CD4-positive, alpha-beta memory T cell (primary cell): ENCODE results near the gene OXA1L. TPM values are rescaled to one million over a fixed set of nuclear protein-coding genes. Genes with fewer than 3 reads are reported as not detected.
A peak's percentile ranks its signal among the peaks of the same experiment; 100 is the strongest.
"Not testable (repeated sequence)": the region's sequence is repeated elsewhere in the genome, so short reads cannot be mapped to it uniquely, and the experiment has no call there.

Experiments used
- CTCF ChIA-PET: fragments of 350-600 bp; sonication (Branson Sonifier 250); formaldehyde crosslinking; loops from one replicate; lab custom pipeline; 2021; ENCODE audit warnings: inconsistent platforms; ENCODE audit not compliant: partially characterized antibody; lab: Charles Lee
- POLR2A ChIA-PET: fragments of 350-600 bp; sonication (Branson Sonifier 250); formaldehyde crosslinking; loops from one replicate; lab custom pipeline; 2021; ENCODE audit not compliant: partially characterized antibody; lab: Charles Lee
- DNase-seq, 5 donors: peaks; one replicate each; pipeline versions ENCODE4 v3.0.0 to v3.0.0-alpha.2; 2020 to 2022; ENCODE audit warnings: mixed read lengths in 1 of 5
- H3K27ac ChIP-seq: one replicate; pipeline ENCODE4 v1.7.0; 2013; ENCODE audit warnings: low read depth, low read length
- H3K27me3 ChIP-seq: 2 replicates; pipeline ENCODE4 v1.7.0; 2013; ENCODE audit warnings: mild to moderate bottlenecking, low read length, moderate library complexity; ENCODE audit not compliant: insufficient read depth
- H3K36me3 ChIP-seq: 2 replicates; pipeline ENCODE4 v1.7.0; 2013; ENCODE audit warnings: mild to moderate bottlenecking, low read length, moderate library complexity; ENCODE audit not compliant: insufficient read depth
- H3K4me1 ChIP-seq: 2 replicates; pipeline ENCODE4 v1.7.0; 2013; ENCODE audit warnings: mild to moderate bottlenecking, low read length, moderate library complexity; ENCODE audit not compliant: insufficient read depth
- H3K4me3 ChIP-seq, 2 donors: one replicate each; pipeline ENCODE4 v1.7.0; 2013; ENCODE audit warnings: low read length in 2 of 2, mild to moderate bottlenecking in 1 of 2
- H3K9me3 ChIP-seq, 2 donors: one replicate each; pipeline ENCODE4 v1.7.0; 2013; ENCODE audit warnings: low read length in 2 of 2, control low read depth in 1 of 2; ENCODE audit not compliant: control insufficient read depth in 1 of 2
- H3K27ac Mint-ChIP-seq, 7 donors: one replicate each; pipeline ENCODE4 v1.8.0; 2020 to 2021; ENCODE audit warnings: mixed read lengths in 7 of 7, mild to moderate bottlenecking in 6 of 7, inconsistent platforms in 3 of 7, moderate library complexity in 3 of 7
- H3K27me3 Mint-ChIP-seq, 2 donors: one replicate each; pipeline ENCODE4 v1.8.0; 2020 to 2021; ENCODE audit warnings: mixed read lengths in 2 of 2
- H3K36me3 Mint-ChIP-seq, 2 donors: one replicate each; pipeline ENCODE4 v1.8.0; 2020 to 2021; ENCODE audit warnings: mixed read lengths in 2 of 2, inconsistent platforms in 1 of 2, mild to moderate bottlenecking in 1 of 2
- H3K4me1 Mint-ChIP-seq, 4 donors: one replicate each; pipeline ENCODE4 v1.8.0; 2020 to 2021; ENCODE audit warnings: mixed read lengths in 4 of 4, mild to moderate bottlenecking in 1 of 4
- H3K4me3 Mint-ChIP-seq, 8 donors: one replicate each; pipeline ENCODE4 v1.8.0; 2020 to 2021; ENCODE audit warnings: mixed read lengths in 8 of 8, mild to moderate bottlenecking in 7 of 8, moderate library complexity in 6 of 8, inconsistent platforms in 3 of 8
- H3K9me3 Mint-ChIP-seq, 8 donors: one replicate each; pipeline ENCODE4 v1.8.0; 2020 to 2021; ENCODE audit warnings: mixed read lengths in 8 of 8, mild to moderate bottlenecking in 5 of 8, inconsistent platforms in 3 of 8, moderate library complexity in 1 of 8
- intact Hi-C: fragments of 100-400 bp; cut with micrococcal nuclease; formaldehyde crosslinking; loops from one replicate; pipeline ENCODE4 v1.15.1; 2023
- polyA plus RNA-seq, 2 donors: library from polyadenylated mRNA; unstranded; fragments of 300-500 nt; fragmentation: Illumina TruSeq; gene quantifications; one replicate each; pipeline ENCODE4 v1.2.3, GENCODE V29; 2021
- total RNA-seq, 2 experiments: library from RNA; stranded (reverse); gene quantifications; one replicate each; pipeline ENCODE4 v1.2.3, GENCODE V29; 2021

The OXA1L gene
- total and polyA plus RNA-seq, 4 experiments from 2014 or later = 54.6 to 137 (median 97.5) TPM

GRCh38 chr14:22797017-22797917 lies 30.8 kb downstream of the OXA1L start:
- no peak for DNase-seq
- no peak overlapping the region for H3K4me3 ChIP-seq
- no peaks in the 10 kb centered on the region for H3K4me1 ChIP-seq
- H3K27ac ChIP-seq = no peak overlapping the region
- Mint-ChIP-seq H3K27me3 (peaks cover 39 to 40% of the 10 kb centered on the region in 2 donors), H3K4me1 (no peaks in the 10 kb centered on the region), H3K9me3 (peaks cover 0 to 3% (median 0%) of the 10 kb centered on the region in 8 donors), H3K36me3 (no peaks in the 10 kb centered on the region), H3K27ac (no peak overlapping the region), H3K4me3 (no peak overlapping the region)
- POLR2A ChIA-PET = no interaction called here
- H3K27me3 ChIP-seq = no peaks in the 10 kb centered on the region
- CTCF ChIA-PET = no interaction called here
- intact Hi-C loops = no loop called here
- H3K36me3 ChIP-seq = no peaks in the 10 kb centered on the region
- no peaks in the 10 kb centered on the region for H3K9me3 ChIP-seq

GRCh38 chr14:22798528-22798927 lies 32.0 kb downstream of the OXA1L start:
- CTCF ChIA-PET = no interaction called here

GRCh38 chr14:22800346-22800745 lies 33.9 kb downstream of the OXA1L start:
- H3K9me3 Mint-ChIP-seq = peaks cover 0 to 3% (median 0%) of the 10 kb centered on the region in 8 donors
- no peak for DNase-seq
- peaks cover 42 to 44% of the 10 kb centered on the region in 2 donors for H3K27me3 Mint-ChIP-seq
- H3K27me3 ChIP-seq = no peaks in the 10 kb centered on the region
- H3K4me1 ChIP-seq = no peaks in the 10 kb centered on the region
- H3K4me3 ChIP-seq = no peak overlapping the region
- ChIA-PET CTCF (interaction anchor here (1.0 kb wide), 1 partner anchor 12 kb away, joined by 3 read pairs; no protein-coding TSS in a partner anchor), POLR2A (no interaction called here)
- no peaks in the 10 kb centered on the region for H3K4me1 Mint-ChIP-seq
- no peaks in the 10 kb centered on the region for H3K36me3 Mint-ChIP-seq
- no peak overlapping the region for H3K4me3 Mint-ChIP-seq
- H3K36me3 ChIP-seq = no peaks in the 10 kb centered on the region
- H3K27ac Mint-ChIP-seq = no peak overlapping the region
- no peak overlapping the region for H3K27ac ChIP-seq
- H3K9me3 ChIP-seq = no peaks in the 10 kb centered on the region
- intact Hi-C loops = no loop called here

More at GRCh38 chr14:22798528-22798927, 32.0 kb downstream of the OXA1L start:
- Mint-ChIP-seq H3K27ac (peak overlapping the region in 1 of 7 donors; percentile 26), H3K9me3 (peaks cover 0 to 3% (median 0%) of the 10 kb centered on the region in 8 donors), H3K4me3 (no peak overlapping the region), H3K27me3 (peaks cover 43 to 45% of the 10 kb centered on the region in 2 donors), H3K36me3 (no peaks in the 10 kb centered on the region), H3K4me1 (no peaks in the 10 kb centered on the region)
- Histone ChIP-seq H3K9me3 (no peaks in the 10 kb centered on the region), H3K27me3 (no peaks in the 10 kb centered on the region), H3K27ac (no peak overlapping the region), H3K4me1 (no peaks in the 10 kb centered on the region), H3K36me3 (no peaks in the 10 kb centered on the region), H3K4me3 (no peak overlapping the region)
- intact Hi-C loops = no loop called here
- DNase-seq = no peak
- POLR2A ChIA-PET = no interaction called here

DNA sequence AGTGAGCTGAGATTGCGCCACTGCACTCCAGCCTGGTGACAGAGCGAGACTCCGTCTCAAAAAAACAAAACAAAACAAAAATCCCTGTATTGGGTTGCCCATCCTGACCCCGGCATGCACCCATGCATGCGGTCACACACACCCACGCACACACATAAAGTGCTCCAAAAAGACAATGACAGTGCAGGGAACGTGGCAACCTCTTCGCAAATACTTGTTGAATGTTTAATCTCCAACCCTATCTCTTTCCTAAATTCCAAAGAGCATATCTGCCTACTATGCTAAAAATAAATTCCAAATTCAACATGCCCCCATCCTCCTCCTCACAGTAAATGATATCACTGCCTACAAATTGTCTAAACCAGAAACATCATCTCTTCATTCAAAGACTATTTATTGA lies 35.2 kb downstream of the OXA1L start:
- Histone ChIP-seq H3K27ac (no peak overlapping the region), H3K9me3 (no peaks in the 10 kb centered on the region), H3K4me1 (no peaks in the 10 kb centered on the region), H3K27me3 (no peaks in the 10 kb centered on the region), H3K4me3 (no peak overlapping the region), H3K36me3 (no peaks in the 10 kb centered on the region)
- no peak overlapping the region for H3K4me3 Mint-ChIP-seq
- CTCF ChIA-PET = interaction anchor here (0.9 to 1.0 kb wide), 2 partner anchors 11 to 52 kb away, joined by 3 read pairs; no protein-coding TSS in a partner anchor
- POLR2A ChIA-PET = no interaction called here
- H3K27ac Mint-ChIP-seq = no peak overlapping the region
- no peaks in the 10 kb centered on the region for H3K9me3 Mint-ChIP-seq
- no peaks in the 10 kb centered on the region for H3K4me1 Mint-ChIP-seq
- intact Hi-C loops = no loop called here
- H3K27me3 Mint-ChIP-seq = peaks cover 39% of the 10 kb centered on the region in 2 donors
- no peak for DNase-seq
- H3K36me3 Mint-ChIP-seq = no peaks in the 10 kb centered on the region

DNA sequence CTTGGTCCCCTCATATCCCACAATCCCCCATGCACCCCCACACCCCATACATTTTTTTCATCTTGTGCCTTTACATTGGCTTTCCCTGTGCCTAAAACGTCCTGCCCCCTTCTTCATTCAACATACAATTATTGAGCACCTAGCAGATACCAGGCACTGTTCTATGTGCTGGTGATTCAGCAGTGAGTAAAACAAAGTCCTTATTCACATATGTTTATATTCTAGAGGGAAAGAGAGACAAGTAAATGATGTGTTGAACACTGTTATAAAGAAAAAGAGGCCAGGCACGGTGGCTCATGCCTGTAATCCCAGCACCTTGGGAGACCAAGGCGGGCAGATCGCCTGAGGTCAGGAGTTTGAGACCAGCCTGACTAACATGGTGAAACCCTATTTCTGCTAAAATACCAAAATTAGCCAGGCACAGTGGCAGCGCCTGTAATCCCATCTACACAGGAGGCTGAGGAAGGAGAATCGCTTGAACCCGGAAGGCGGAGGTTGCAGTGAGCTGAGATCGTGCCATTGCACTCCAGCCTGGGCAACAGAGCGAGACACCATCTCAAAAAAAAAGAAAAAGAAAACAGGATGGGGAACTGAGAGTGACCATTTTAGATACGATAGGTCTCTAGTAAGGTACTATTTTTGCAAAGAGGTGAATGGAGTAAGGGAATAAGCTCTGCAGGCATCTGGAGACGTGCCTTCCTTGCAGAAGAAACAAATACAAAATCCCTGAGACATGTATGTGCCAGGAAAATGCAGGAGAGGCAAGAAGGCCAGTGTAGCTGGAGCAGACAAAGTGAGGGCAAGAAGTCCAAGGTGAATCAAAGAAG lies 36.6 kb downstream of the OXA1L start:
- Histone ChIP-seq H3K36me3 (no peaks in the 10 kb centered on the region), H3K27ac (no peak overlapping the region), H3K27me3 (no peaks in the 10 kb centered on the region), H3K9me3 (no peaks in the 10 kb centered on the region), H3K4me3 (no peak overlapping the region), H3K4me1 (no peaks in the 10 kb centered on the region)
- H3K4me3 Mint-ChIP-seq = no peak overlapping the region
- peaks cover 32 to 33% of the 10 kb centered on the region in 2 donors for H3K27me3 Mint-ChIP-seq
- H3K4me1 Mint-ChIP-seq = no peaks in the 10 kb centered on the region
- ChIA-PET CTCF (no interaction called here), POLR2A (no interaction called here)
- DNase-seq = no peak
- H3K9me3 Mint-ChIP-seq = no peaks in the 10 kb centered on the region
- no peaks in the 10 kb centered on the region for H3K36me3 Mint-ChIP-seq
- intact Hi-C loops = no loop called here
- no peak overlapping the region for H3K27ac Mint-ChIP-seq

- POLR2A ChIA-PET = no interaction called here
- DNase-seq = no peak
- no peaks in the 10 kb centered on the region for H3K36me3 Mint-ChIP-seq
- Histone ChIP-seq H3K9me3 (no peaks in the 10 kb centered on the region), H3K4me3 (no peak overlapping the region), H3K36me3 (no peaks in the 10 kb centered on the region), H3K4me1 (no peaks in the 10 kb centered on the region), H3K27ac (no peak overlapping the region), H3K27me3 (no peaks in the 10 kb centered on the region)
- H3K4me3 Mint-ChIP-seq = no peak overlapping the region
- CTCF ChIA-PET = no interaction called here
- peaks cover 29 to 32% of the 10 kb centered on the region in 2 donors for H3K27me3 Mint-ChIP-seq
- intact Hi-C loops = no loop called here
- no peaks in the 10 kb centered on the region for H3K9me3 Mint-ChIP-seq
- no peaks in the 10 kb centered on the region for H3K4me1 Mint-ChIP-seq
- no peak overlapping the region for H3K27ac Mint-ChIP-seq
These were observed 37.1 kb downstream of the OXA1L start for GRCh38 chr14:22803687-22803974.

GRCh38 chr14:22805235-22805634 lies 38.7 kb downstream of the OXA1L start:
- H3K36me3 Mint-ChIP-seq, H3K4me3 ChIP-seq, H3K27ac Mint-ChIP-seq, H3K36me3 ChIP-seq, H3K9me3 ChIP-seq, H3K27ac ChIP-seq, H3K4me1 Mint-ChIP-seq, H3K9me3 Mint-ChIP-seq, H3K4me1 ChIP-seq, intact Hi-C loops, DNase-seq, H3K27me3 ChIP-seq, H3K4me3 Mint-ChIP-seq: not testable (repeated sequence)
- ChIA-PET POLR2A (interaction anchor here (1.1 kb wide), 1 partner anchor 114 kb away, joined by 3 read pairs; the partner anchor contains the start of gene RBM23), CTCF (interaction anchor here (0.6 kb wide), 1 partner anchor 19 kb away, joined by 5 read pairs; no protein-coding TSS in a partner anchor)
- H3K27me3 Mint-ChIP-seq = peaks cover 19 to 23% of the 10 kb centered on the region in 2 donors
